ENCODE measurements around the gene RAB11A. TPM values are rescaled to one million over a fixed set of nuclear protein-coding genes. Genes with fewer than 3 reads are reported as not detected.
A peak's percentile ranks its signal among the peaks of the same experiment; 100 is the strongest.

The RAB11A gene
- total RNA-seq, 2 experiments from 2014 or later: 130 to 197 TPM

DNA sequence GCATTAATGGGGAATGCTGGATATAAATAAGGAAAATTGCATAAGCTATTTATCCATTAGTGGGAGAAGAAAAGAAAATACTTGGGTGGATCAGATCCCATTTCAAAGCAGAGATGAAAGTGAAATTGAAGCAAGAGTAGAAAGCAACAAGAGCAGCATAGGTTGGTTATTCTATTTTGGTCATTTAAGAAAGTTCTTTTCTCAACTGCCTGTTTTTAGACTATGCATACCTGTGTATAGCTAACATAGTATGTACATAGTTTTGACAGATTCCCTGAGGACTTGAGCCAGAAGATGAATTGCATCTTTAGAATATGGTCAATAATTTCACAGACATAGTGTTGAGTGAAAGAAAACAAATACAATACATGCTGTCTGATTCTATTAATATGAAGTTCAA is 48.2 kb upstream of the RAB11A start:
- Histone ChIP-seq H3K36me3 (ENCODE audit: insufficient read depth, low read length) (no peaks in the 10 kb centered on the region), H3K27ac (ENCODE audit: low read depth, low read length, poor library complexity, severe bottlenecking) (no peak overlapping the region), H3K4me1 (ENCODE audit: insufficient read depth, low read length, poor library complexity, severe bottlenecking) (peaks cover 19% of the 10 kb centered on the region), H3K79me2 (ENCODE audit: insufficient read depth, low read depth, low read length) (no peaks in the 10 kb centered on the region), H4K20me1 (ENCODE audit: insufficient read depth, low read length) (no peaks in the 10 kb centered on the region), H3K9me2 (ENCODE audit: insufficient read depth, low read length) (no peaks in the 10 kb centered on the region), H2AFZ (ENCODE audit: low read length) (no peak overlapping the region), H3K4me2 (ENCODE audit: low read length) (no peak overlapping the region), H3K4me3 (ENCODE audit: low read depth, low read length, poor library complexity, severe bottlenecking) (no peak overlapping the region), H3K9me3 (ENCODE audit: low read length) (no peaks in the 10 kb centered on the region)
- intact Hi-C loops (cut with micrococcal nuclease; ENCODE audit: unreplicated experiment): no loop called here
- CTCF ChIA-PET (ENCODE audit: unreplicated experiment): no interaction called here
- no peak for DNase-seq (ENCODE audit: low spot score)
- BruUV-seq (replicated peaks): no TSS peak
- TF ChIP-seq EZH2phosphoT487 (IDR thresholded peaks at IDR 0.05; ENCODE audit: borderline replicate concordance, low read depth, low read length): no peak
- TF ChIP-seq, protein P1, sequence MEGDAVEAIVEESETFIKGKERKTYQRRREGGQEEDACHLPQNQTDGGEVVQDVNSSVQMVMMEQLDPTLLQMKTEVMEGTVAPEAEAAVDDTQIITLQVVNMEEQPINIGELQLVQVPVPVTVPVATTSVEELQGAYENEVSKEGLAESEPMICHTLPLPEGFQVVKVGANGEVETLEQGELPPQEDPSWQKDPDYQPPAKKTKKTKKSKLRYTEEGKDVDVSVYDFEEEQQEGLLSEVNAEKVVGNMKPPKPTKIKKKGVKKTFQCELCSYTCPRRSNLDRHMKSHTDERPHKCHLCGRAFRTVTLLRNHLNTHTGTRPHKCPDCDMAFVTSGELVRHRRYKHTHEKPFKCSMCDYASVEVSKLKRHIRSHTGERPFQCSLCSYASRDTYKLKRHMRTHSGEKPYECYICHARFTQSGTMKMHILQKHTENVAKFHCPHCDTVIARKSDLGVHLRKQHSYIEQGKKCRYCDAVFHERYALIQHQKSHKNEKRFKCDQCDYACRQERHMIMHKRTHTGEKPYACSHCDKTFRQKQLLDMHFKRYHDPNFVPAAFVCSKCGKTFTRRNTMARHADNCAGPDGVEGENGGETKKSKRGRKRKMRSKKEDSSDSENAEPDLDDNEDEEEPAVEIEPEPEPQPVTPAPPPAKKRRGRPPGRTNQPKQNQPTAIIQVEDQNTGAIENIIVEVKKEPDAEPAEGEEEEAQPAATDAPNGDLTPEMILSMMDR (conservative IDR thresholded peaks at IDR 0.05; ENCODE audit: low read length): no peak
- POLR2A ChIA-PET: interaction anchor here (1.0 to 1.5 kb wide), 2 partner anchors 14 to 16 kb away, joined by 3 to 6 read pairs; no protein-coding TSS in a partner anchor

DNA sequence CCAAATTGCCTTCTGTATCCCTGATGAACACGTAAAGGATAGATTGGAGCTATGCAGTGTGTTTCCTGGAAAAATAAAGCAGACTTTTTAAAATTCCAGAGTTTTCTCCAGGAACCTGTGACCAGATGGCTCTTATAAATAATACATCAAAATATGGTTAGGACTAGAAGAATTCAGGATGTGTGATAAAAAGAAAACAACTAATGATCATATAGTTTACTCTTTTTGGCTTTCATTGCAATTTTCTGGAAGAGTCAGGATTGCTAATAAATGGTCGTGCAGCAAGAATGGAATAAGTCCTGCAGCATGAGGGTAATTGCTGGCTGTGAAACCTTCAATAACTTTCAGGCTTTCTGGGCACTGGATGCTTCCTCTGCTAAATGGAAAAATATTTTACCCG is 47.0 kb upstream of the RAB11A start:
- Histone ChIP-seq H2AFZ (ENCODE audit: low read length) (no peak overlapping the region), H4K20me1 (ENCODE audit: insufficient read depth, low read length) (no peaks in the 10 kb centered on the region), H3K79me2 (ENCODE audit: insufficient read depth, low read depth, low read length) (no peaks in the 10 kb centered on the region), H3K4me1 (ENCODE audit: insufficient read depth, low read length, poor library complexity, severe bottlenecking) (peaks cover 19% of the 10 kb centered on the region), H3K9me3 (ENCODE audit: low read length) (no peaks in the 10 kb centered on the region), H3K27ac (ENCODE audit: low read depth, low read length, poor library complexity, severe bottlenecking) (no peak overlapping the region), H3K9me2 (ENCODE audit: insufficient read depth, low read length) (no peaks in the 10 kb centered on the region), H3K4me3 (ENCODE audit: low read depth, low read length, poor library complexity, severe bottlenecking) (no peak overlapping the region), H3K36me3 (ENCODE audit: insufficient read depth, low read length) (no peaks in the 10 kb centered on the region), H3K4me2 (ENCODE audit: low read length) (no peak overlapping the region)
- no peak for DNase-seq (ENCODE audit: low spot score)
- POLR2A ChIA-PET: interaction anchor here (0.7 kb wide), 1 partner anchor 1839 kb away, joined by 5 read pairs; no protein-coding TSS in a partner anchor
- no TSS peak for BruUV-seq (replicated peaks)
- TF ChIP-seq, protein P1 (conservative IDR thresholded peaks at IDR 0.05; ENCODE audit: low read length): no peak
- no peak for TF ChIP-seq EZH2phosphoT487 (IDR thresholded peaks at IDR 0.05; ENCODE audit: borderline replicate concordance, low read depth, low read length)
- CTCF ChIA-PET (ENCODE audit: unreplicated experiment): no interaction called here
- intact Hi-C loops (cut with micrococcal nuclease; ENCODE audit: unreplicated experiment): no loop called here

DNA sequence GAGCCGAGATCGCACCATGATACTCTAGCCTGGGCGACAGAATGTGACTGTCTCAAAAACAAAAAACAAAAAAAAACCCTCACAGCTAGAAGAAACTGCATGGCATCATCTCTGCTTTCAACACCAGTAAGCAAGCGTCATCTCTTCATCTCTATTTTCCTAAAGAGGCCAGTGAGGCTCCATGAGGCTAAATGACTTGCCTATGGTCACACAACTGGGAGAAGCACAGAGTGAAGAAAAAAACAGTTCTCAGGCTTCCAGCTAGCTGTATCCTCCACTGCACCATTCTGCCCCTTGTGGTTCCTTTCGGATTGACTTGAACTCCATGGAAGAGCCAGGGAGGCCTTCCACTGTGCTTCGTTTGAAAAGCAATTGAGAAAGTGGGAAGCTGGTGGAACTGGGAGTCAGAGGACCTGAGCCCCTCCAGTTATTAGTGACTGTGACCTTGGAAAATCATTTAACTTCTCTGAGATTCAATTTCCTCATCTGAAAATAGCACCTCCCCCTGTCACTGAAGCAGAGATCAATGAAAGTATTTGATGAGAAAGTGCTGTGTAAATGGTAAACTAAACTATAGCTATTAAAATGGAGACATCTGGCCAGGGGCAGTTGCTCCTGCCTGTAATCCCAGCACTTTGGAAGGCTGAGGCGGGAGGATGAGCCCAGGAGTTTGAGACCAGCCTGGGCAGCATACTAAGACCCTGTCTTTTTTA is 45.1 kb upstream of the RAB11A start:
- Histone ChIP-seq H4K20me1 (ENCODE audit: insufficient read depth, low read length) (no peaks in the 10 kb centered on the region), H3K79me2 (ENCODE audit: insufficient read depth, low read depth, low read length) (no peaks in the 10 kb centered on the region), H3K9me2 (ENCODE audit: insufficient read depth, low read length) (no peaks in the 10 kb centered on the region), H2AFZ (ENCODE audit: low read length) (no peak overlapping the region), H3K9me3 (ENCODE audit: low read length) (no peaks in the 10 kb centered on the region), H3K4me2 (ENCODE audit: low read length) (no peak overlapping the region), H3K36me3 (ENCODE audit: insufficient read depth, low read length) (no peaks in the 10 kb centered on the region), H3K4me3 (ENCODE audit: low read depth, low read length, poor library complexity, severe bottlenecking) (no peak overlapping the region), H3K4me1 (ENCODE audit: insufficient read depth, low read length, poor library complexity, severe bottlenecking) (peaks cover 18% of the 10 kb centered on the region), H3K27ac (ENCODE audit: low read depth, low read length, poor library complexity, severe bottlenecking) (no peak overlapping the region)
- TF ChIP-seq, protein P1 (conservative IDR thresholded peaks at IDR 0.05; ENCODE audit: low read length): peak; percentile 71
- no peak for TF ChIP-seq EZH2phosphoT487 (IDR thresholded peaks at IDR 0.05; ENCODE audit: borderline replicate concordance, low read depth, low read length)
- ChIA-PET CTCF (ENCODE audit: unreplicated experiment) (interaction anchor here (0.9 to 1.6 kb wide), 2 partner anchors 8 to 11 kb away, joined by 3 to 5 read pairs; no protein-coding TSS in a partner anchor), POLR2A (interaction anchor here (0.6 kb wide), 1 partner anchor 45 kb away, joined by 3 read pairs; the partner anchor contains the start of gene RAB11A)
- peak; percentile 56 for DNase-seq (ENCODE audit: low spot score)
- no TSS peak for BruUV-seq (replicated peaks)
- intact Hi-C loops (cut with micrococcal nuclease; ENCODE audit: unreplicated experiment): no loop called here

Data from OCI-LY7 (cell line).